NCI-H146 treated with DMSO at 0.1 percent for 48 hours (cell line): ENCODE measurements around the gene ORM1.
"Not testable (repeated sequence)": the region's sequence is repeated elsewhere in the genome, so short reads cannot be mapped to it uniquely, and the experiment has no call there.

ENCODE experiments used
- DNase-seq: peaks from one replicate; lab custom pipeline; 2025; ENCODE audit not compliant: unreplicated experiment; lab: John Stamatoyannopoulos, UW

Gene ORM1

DNA sequence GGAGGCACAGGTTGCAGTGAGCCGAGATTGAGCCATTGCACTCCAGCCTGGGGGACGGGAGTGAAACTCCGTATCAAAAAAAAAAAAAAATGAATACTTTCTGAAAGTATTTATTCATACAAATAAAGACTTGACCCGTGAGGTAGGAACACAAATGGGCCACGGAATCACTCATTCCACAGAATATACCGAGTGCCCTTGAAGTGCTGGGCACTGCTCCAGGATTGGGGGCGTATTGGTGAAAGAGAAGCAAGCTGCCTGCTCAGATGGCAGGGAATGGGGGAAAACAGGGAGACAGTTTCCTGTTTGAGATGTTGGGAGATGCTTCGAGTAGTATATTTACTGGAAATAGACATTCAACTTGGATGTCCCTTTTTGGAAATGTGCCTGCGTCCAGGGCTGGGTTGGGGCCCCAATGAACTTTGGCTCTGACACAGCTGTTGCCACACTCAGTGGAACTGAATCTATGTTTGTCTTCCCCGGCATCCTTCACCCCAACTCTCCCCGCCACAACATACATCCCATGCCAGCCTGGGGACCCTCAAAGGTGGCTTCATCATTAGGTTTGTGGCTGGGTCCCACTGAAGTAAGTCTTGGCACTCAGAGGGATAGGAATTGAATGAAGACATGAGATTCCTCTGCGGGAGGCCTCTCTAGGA lies 609 bp upstream of the ORM1 start:
- not testable (repeated sequence) for DNase-seq

DNA sequence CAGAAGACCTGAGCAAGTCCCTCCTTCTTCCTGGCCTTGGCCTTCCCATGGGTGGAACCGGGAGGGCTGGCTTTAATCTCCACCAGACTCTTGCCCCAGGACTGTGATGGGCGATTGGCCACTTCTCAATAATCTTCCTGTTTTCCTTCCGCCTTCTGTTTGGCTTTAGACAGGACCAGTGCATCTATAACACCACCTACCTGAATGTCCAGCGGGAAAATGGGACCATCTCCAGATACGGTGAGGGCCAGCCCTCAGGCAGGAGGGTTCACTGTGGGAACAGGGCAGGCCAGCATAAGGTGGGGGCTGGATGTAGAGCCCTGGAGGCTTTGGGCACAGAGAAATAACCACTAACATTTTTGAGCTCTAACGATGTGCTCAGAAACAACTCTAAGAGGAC lies 951 bp downstream of the ORM1 start:
- DNase-seq, result not testable (repeated sequence)

DNA sequence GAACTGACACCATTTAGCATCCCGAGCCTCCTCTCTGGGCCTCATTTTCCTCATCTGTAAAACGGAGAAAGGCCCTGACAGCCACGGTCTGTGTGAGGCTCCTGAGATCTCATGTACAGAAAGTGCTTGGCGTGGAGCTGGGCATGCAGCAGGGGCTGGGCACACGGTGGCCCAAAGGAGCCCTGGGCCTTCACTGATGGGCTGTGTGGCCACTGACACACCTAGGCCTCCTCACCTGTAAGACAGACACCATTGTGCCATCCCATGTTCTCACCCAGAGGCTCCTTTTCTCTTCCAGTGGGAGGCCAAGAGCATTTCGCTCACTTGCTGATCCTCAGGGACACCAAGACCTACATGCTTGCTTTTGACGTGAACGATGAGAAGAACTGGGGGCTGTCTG lies 1.6 kb downstream of the ORM1 start:
- no peak for DNase-seq

DNA sequence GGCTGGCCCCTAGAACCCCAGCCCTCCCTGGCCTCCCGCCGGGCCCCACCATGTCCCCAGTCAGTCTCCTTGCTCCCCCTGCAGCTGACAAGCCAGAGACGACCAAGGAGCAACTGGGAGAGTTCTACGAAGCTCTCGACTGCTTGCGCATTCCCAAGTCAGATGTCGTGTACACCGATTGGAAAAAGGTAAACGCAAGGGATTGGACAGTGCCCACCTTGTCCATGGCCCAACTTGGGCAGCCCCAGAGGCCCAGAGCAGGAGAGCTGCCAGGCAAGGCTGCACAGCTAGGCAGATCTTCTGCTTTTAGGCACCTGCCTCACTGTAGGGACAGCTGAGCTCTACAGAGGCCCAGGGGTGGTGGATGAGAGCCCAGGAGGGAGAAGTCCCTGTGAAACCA lies 2.1 kb downstream of the ORM1 start:
- not testable (repeated sequence) for DNase-seq

DNA sequence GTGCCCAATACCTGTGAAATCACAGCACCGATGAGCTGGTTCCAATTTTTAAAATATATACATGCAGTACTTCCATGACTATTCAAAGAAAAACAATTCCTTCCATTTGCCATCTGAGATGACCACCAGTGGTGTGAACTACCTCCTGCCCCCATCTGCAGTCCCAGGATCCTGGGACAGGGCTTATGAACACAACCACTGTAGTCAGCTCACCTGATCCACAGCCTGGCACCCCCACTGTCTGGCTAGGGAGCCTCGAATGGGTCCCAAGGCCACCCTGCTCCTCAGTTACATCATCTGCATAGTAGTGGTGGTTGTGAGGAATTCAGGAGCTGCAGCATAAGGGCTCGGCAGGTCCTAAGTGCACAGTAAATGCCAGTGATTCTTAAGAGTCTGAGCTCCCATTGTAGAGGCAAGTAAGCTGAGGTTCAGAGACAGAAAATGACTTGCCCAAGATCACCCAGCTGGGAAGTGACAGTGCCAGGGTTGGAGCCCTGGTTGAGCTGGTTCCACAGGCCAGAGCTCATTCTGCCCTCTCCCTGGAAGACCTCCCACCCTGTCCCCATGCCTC lies 2.9 kb downstream of the ORM1 start:
- DNase-seq, result not testable (repeated sequence)

DNA sequence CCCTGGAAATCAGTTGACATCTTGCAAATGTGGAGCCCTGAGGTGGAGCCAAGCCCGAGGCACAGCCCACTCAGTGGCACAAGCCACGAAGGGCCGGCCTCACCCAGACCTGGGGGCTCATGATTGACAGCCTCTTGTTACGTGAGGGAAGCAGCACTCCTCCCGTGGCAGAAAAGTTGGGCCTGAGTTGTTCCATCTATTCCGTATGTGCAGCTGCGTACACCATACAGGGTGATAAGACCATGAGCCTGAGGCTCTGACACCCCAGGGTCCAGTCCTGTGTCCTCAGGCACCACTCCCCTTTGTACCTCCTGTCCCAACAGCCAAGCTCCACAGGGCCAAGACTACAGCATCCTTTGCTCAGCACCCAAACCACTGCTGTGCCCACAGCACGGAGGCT lies 4.9 kb downstream of the ORM1 start:
- no peak for DNase-seq

DNA sequence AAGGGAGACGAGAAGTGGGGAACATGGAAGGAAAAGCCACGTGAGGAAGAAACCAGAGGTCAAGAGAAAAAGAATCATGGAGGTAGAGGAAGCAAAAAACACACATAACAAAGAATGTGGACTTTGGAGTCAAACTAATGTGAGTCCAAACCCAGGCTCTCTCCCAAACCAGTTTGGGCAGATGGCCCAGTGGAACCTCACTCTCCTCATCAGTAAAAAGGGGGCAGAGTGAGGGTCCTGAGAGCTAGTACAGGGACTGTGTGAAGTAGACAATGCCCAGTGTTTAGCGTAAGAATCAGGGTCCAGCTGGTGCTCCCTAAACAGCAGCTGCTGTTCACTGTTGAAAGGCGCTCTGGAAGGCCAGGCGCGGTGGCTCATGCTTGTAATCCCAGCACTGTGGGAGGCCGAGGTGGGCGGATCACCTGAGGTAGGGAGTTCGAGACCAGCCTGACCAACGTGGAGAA lies 5.5 kb downstream of the ORM1 start:
- DNase-seq, result not testable (repeated sequence)

DNA sequence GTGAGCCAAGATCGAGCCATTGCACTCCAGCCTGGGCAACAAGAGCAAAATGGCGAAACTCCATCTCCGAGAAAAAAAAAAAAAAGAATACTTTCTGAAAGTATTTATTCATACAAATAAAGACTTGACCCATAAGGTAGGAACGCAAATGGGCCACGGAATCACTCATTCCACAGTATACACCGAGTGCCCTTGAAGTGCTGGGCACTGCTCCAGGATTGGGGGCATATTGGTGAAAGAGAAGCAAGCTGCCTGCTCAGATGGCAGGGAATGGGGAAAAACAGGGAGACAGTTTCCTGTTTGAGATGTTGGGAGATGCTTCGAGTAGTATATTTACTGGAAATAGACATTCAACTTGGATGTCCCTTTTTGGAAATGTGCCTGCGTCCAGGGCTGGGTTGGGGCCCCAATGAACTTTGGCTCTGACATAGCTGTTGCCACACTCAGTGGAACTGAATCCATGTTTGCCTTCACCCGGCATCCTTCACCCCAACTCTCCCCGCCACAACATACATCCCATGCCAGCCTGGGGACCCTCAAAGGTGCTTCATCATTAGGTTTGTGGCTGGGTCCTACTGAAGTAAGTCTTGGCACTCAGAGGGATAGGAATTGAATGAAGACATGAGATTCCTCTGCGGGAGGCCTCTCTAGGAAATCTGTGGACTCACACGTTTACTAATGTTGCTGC lies 6.2 kb downstream of the ORM1 start:
- not testable (repeated sequence) for DNase-seq

DNA sequence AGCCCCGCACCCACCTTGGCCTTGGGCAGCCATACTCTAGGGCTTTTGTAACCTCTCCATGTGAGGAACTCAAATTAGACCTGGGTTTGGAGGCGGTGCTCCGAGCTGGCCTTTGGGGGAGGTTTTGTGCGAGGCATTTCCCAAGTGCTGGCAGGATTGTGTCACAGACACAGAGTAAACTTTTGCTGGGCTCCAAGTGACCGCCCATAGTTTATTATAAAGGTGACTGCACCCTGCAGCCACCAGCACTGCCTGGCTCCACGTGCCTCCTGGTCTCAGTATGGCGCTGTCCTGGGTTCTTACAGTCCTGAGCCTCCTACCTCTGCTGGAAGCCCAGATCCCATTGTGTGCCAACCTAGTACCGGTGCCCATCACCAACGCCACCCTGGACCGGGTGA lies 6.7 kb downstream of the ORM1 start, which contains the start of gene ORM2:
Gene ORM2 (plus strand): TSS at position 245 of the 398 bp plus-strand sequence. CDS start 36 bp downstream, at position 281.
- not testable (repeated sequence) for DNase-seq

DNA sequence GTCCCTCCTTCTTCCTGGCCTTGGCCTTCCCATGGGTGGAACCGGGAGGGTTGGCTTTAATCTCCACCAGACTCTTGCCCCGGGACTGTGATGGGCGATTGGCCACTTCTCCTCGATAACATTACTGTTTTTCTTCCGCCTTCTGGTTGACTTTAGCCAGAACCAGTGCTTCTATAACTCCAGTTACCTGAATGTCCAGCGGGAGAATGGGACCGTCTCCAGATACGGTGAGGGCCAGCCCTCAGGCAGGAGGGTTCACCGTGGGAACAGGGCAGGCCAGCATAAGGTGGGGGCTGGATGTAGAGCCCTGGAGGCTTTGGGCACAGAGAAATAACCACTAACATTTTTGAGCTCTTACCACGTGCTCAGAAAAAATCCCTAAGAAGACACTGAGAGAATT lies 7.7 kb downstream of the ORM1 start:
- DNase-seq, result no peak

DNA sequence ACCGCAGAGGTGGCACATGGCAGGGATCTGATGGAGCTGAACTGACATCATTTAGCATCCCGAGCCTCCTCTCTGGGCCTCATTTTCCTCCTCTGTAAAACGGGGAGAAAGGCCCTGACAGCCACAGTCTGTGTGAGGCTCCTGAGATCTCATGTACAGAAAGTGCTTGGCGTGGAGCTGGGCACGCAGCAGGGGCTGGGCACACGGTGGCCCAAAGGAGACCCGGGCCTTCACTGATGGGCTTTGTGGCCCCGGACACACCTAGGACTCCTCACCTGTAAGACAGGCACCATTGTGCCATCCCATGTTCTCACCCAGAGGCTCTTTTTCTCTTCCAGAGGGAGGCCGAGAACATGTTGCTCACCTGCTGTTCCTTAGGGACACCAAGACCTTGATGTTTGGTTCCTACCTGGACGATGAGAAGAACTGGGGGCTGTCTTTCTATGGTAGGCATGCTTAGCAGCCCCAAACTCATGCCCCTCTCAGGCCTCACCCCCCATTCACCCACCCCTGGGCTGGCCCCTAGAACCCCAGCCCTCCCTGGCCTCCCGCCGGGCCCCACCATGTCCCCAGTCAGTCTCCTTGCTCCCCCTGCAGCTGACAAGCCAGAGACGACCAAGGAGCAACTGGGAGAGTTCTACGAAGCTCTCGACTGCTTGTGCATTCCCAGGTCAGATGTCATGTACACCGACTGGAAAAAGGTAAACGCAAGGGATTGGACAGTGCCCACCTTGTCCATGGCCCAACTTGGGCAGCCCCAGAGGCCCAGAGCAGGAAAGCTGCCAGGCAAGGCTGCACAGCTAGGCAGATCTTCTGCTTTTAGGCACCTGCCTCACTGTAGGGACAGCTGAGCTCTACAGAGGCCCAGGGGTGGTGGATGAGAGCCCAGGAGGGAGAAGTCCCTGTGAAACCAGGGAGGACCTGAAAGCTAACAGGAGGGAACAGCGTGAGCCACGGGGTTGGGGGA lies 8.6 kb downstream of the ORM1 start:
- not testable (repeated sequence) for DNase-seq

DNA sequence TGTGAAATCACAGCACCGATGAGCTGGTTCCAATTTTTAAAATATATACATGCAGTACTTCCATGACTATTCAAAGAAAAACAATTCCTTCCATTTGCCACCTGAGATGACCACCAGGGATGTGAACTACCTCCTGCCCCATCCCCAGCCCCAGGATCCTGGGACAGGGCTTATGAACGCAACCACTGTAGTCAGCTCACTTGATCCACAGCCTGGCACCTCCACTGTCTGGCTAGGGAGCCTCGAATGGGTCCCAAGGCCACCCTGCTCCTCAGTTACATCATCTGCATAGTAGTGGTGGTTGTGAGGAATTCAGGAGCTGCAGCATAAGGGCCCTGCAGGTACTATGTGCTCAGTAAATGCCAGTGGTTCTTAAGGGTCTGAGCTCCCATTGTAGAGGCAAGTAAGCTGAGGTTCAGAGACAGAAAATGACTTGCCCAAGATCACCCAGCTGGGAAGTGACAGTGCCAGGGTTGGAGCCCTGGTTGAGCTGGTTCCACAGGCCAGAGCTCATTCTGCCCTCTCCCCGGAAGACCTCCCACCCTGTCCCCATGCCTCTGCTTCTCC lies 9.7 kb downstream of the ORM1 start:
- DNase-seq, result not testable (repeated sequence)

DNA sequence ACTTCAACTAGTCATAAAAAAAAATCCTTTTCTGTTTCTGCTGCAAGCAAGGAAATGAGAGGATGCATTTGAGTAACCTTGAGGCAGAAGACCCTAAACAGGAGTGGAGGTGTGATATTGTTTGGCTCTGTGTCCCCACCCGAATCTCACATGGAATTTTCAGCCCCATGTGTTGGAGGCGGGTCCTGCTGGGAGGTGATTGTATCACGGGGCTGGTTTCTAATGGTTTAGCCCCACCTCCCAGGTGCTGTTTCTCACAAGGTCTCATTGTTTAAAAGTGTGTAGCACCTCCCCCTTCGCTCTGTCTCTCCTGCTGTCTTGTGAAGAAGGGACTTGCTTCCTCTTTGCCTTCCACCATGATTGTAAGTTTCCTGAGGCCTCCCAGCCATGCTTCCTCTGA lies 10.8 kb downstream of the ORM1 start:
- not testable (repeated sequence) for DNase-seq

DNA sequence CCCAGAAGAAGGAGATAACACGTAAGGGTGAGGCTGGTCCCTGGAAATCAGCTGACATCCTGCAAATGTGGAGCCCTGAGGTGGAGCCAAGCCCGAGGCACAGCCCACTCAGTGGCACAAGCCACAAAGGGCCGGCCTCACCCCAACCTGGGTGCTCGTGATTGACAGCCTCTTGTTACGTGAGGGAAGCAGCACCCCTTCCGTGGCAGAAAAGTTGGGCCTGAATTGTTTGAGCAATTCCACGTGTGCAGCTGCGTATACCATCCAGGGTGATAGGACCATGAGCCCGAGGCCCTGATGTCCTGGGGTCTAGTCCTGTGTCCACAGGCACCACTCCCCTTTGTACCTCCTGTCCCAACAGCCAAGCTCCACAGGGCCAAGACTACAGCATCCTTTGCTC lies 11.6 kb downstream of the ORM1 start:
- DNase-seq, result no peak

DNA sequence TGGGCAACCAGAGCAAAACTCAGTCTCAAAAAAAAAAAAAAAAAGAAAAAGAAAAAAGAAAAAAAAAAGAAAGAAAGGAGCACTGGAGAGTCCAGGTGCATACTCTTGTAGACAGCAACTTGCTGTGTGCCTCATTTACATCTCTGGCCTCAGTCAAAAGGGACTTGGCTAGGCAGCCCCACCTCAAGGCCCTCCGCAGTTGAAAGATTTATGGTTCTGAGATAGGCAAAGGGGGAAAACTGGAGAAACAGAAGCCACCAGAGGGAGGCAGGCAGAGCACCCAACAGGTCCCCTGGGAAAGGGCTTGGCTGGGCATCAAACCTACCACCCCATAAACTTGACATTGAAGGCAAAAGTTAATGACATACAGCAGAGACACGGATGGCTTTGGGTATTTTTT lies 12.8 kb downstream of the ORM1 start:
- DNase-seq, result no peak

DNA sequence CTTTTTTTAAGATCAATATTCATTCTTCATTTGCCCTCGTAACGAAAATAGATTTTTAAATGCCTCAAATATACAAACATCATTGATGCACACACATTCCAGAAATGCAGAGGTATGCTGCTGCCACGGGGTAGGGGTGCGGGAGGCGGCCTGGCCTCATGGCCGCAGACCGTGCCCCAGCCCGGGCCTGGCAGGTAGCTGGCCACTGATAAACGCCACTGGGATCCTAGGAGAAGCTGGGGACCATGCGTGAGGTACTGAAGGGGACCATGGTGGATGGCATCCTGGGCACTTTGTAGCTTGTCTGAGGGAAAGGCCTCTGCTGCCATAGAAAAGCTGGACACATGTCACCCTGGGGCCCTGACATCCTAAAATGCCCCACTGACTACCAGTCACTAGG lies 13.3 kb downstream of the ORM1 start:
- no peak for DNase-seq

DNA sequence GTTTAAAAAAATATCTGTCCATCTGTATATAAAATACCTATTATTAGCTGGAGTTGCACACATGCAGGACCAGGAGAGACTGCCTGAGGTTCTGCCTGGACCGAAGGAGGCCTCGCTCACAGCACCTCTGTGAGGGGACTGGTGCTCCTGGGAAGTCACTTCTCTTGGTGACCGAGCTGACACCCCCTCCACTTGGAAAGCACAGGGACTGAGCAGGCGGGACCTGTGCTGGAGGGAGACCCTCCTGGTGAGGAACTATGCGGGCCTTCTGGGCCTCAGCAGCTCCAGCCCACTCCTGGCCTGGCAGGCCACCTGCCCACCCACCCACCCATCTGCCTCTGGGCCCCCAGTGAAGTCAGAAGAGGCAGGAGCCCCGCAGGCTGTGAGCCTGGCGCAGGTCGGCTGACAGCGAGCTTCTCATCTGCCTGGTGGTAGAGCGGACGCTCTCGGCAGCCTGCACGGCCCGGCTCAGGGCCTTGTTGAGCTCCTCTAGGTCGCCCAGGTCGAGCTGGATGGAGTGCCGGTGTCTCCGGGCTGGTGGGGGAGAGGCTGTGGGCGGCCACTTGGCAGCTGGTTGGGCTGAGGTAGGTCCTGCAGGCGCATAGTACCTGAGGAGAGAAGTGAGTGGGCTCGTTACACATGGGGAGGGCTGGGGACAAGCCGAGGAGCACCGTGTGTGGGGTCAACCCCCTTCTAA lies 13.9 kb downstream of the ORM1 start:
- DNase-seq, result no peak

DNA sequence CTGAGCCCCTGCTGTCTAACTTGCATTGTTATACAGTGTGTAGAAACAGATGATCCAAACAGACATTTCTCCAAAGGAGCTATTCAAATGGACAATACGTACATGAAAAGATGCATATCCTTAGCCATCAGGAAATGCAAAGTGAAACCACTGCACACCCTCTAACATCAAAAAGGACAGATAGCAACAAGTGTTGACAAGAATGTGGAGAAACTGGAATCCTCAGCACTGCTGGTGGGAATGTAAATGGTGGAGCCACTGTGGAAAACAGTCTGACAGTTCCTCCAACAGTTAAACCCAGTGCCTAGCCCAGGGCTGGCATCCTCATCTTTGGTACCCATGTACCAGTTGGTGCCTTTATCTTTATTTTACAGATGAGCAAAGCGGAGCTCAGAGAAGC lies 15.3 kb downstream of the ORM1 start:
- DNase-seq, result no peak

DNA sequence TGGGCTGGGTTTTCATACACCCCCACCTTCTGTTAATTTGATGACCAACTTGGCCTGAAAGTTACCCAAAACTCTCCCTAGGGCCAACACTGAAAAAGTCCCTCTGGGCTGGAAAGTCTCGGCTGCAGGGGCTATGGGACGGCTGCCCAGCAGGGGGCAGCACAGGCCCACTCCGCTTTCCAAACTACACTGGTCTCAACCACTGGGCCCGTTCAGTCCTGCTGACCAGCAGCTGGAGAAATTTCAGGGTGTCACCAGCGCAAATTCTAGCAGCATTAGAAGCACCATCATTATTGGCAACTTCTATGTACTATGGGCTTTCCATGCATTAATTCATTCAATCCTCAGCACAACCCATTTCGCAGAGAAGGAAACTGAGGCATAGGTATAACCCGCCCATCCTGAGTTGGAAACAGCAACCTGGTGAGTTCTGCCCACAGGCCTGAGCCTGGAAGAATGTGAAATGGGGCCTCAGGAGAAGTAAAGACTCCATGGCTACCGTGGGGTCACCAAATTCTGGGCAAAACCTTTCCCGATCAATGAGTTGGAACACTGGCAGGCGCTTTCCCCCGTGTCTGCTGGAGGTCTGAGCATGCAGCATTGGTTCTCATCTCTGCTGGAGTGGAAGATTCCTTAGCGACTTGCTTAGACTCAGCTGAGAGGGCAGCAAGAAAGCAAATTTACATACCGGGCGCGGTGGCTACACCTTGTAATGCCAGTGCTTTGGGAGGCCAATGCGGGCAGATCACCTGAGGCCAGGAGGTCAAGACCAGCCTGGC lies 16.4 kb downstream of the ORM1 start:
- no peak for DNase-seq
